H9 (cell line): ENCODE results near the gene DENND4A. TPM values are rescaled to one million over a fixed set of nuclear protein-coding genes. Genes with fewer than 3 reads are reported as not detected.

ENCODE experiments used
- DNase-seq: peaks from one replicate; pipeline ENCODE4 v3.0.0-alpha.2; 2017
- H2AFZ ChIP-seq: one replicate; pipeline ENCODE4 v1.6.1; 2013; ENCODE audit warnings: mild to moderate bottlenecking, low read length, control low read depth, moderate library complexity
- H2AK5ac ChIP-seq: 2 replicates; pipeline ENCODE4 v1.6.1; 2013; ENCODE audit warnings: low read length, control low read depth, mixed read lengths; ENCODE audit not compliant: insufficient read length
- H2BK120ac ChIP-seq: one replicate; pipeline ENCODE4 v1.6.1; 2013; ENCODE audit warnings: low read depth, mild to moderate bottlenecking, low read length, control low read depth, inconsistent platforms; ENCODE audit not compliant: poor library complexity, severe bottlenecking
- H2BK12ac ChIP-seq: 2 replicates; pipeline ENCODE4 v1.6.1; 2013; ENCODE audit warnings: low read length, control low read depth, mixed read lengths, low read depth; ENCODE audit not compliant: insufficient read length
- H2BK15ac ChIP-seq: 2 replicates; pipeline ENCODE4 v1.6.1; 2013; ENCODE audit warnings: low read depth, low read length, control low read depth
- H2BK20ac ChIP-seq: one replicate; pipeline ENCODE4 v1.6.1; 2013; ENCODE audit warnings: low read depth, mild to moderate bottlenecking, low read length, control low read depth, inconsistent platforms; ENCODE audit not compliant: poor library complexity, severe bottlenecking
- H2BK5ac ChIP-seq: 2 replicates; pipeline ENCODE4 v1.6.1; 2013; ENCODE audit warnings: low read length, control low read depth, mixed read lengths; ENCODE audit not compliant: insufficient read length
- H3K14ac ChIP-seq: 2 replicates; pipeline ENCODE4 v1.6.1; 2013; ENCODE audit warnings: low read length, control low read depth; ENCODE audit not compliant: insufficient read depth
- H3K18ac ChIP-seq: 2 replicates; pipeline ENCODE4 v1.6.1; 2013; ENCODE audit warnings: low read depth, mild to moderate bottlenecking, mixed read lengths, low read length, control low read depth; ENCODE audit not compliant: insufficient read length
- H3K23ac ChIP-seq: 2 replicates; pipeline ENCODE4 v1.6.1; 2013; ENCODE audit warnings: low read length, control low read depth, mixed read lengths, low read depth; ENCODE audit not compliant: insufficient read length
- H3K23me2 ChIP-seq: 2 replicates; pipeline ENCODE4 v1.6.1; 2013; ENCODE audit warnings: low read depth, mild to moderate bottlenecking, mixed read lengths, low read length, control low read depth; ENCODE audit not compliant: insufficient read length, poor library complexity, severe bottlenecking
- H3K27ac ChIP-seq: 2 replicates; pipeline ENCODE4 v1.5.1; 2013; ENCODE audit warnings: low read length, control low read depth, mixed read lengths, low read depth; ENCODE audit not compliant: insufficient read length
- H3K27me3 ChIP-seq: 2 replicates; pipeline ENCODE4 v1.6.1; 2013; ENCODE audit warnings: low read length, control low read depth, inconsistent platforms; ENCODE audit not compliant: insufficient read depth
- H3K4ac ChIP-seq: 2 replicates; pipeline ENCODE4 v1.6.1; 2013; ENCODE audit warnings: low read depth, mild to moderate bottlenecking, control low read depth, inconsistent platforms, low read length, moderate library complexity
- H3K4me1 ChIP-seq: 2 replicates; pipeline ENCODE4 v1.6.1; 2013; ENCODE audit warnings: low read length, control low read depth, inconsistent platforms; ENCODE audit not compliant: insufficient read depth
- H3K4me2 ChIP-seq: 2 replicates; pipeline ENCODE4 v1.6.1; 2013; ENCODE audit warnings: low read length, control low read depth, mixed read lengths; ENCODE audit not compliant: insufficient read length, insufficient read depth
- H3K56ac ChIP-seq: 2 replicates; pipeline ENCODE4 v1.6.1; 2013; ENCODE audit warnings: low read depth, mild to moderate bottlenecking, mixed read lengths, low read length, control low read depth; ENCODE audit not compliant: insufficient read length
- H3K79me1 ChIP-seq: 2 replicates; pipeline ENCODE4 v1.6.1; 2013; ENCODE audit warnings: low read depth, mild to moderate bottlenecking, moderate library complexity, low read length, control low read depth, inconsistent platforms; ENCODE audit not compliant: insufficient read depth, poor library complexity, severe bottlenecking
- H3K79me2 ChIP-seq: 2 replicates; pipeline ENCODE4 v1.6.1; 2013; ENCODE audit warnings: low read length, control low read depth, inconsistent platforms; ENCODE audit not compliant: insufficient read depth
- H3K9ac ChIP-seq: 2 replicates; pipeline ENCODE4 v1.6.1; 2013; ENCODE audit warnings: low read length, control low read depth, mixed read lengths; ENCODE audit not compliant: insufficient read length; ENCODE audit errors: extremely low read depth
- H3K9me3 ChIP-seq: one replicate; pipeline ENCODE4 v1.6.1; 2013; ENCODE audit warnings: low read depth, low read length, inconsistent platforms; ENCODE audit not compliant: control insufficient read depth
- H3T11ph ChIP-seq: one replicate; pipeline ENCODE4 v1.6.1; 2013; ENCODE audit warnings: mild to moderate bottlenecking, low read length, control low read depth, inconsistent platforms
- H4K20me1 ChIP-seq: one replicate; pipeline ENCODE4 v1.6.1; 2013; ENCODE audit not compliant: control insufficient read depth, insufficient read length, insufficient read depth
- H4K5ac ChIP-seq: 2 replicates; pipeline ENCODE4 v1.6.1; 2013; ENCODE audit warnings: low read depth, mild to moderate bottlenecking, mixed read lengths, low read length, control low read depth; ENCODE audit not compliant: insufficient read length
- H4K8ac ChIP-seq: replicated peaks from 2 replicates; pipeline ENCODE4 v1.6.1; 2013; ENCODE audit warnings: low read length, control low read depth, mixed read lengths, low read depth; ENCODE audit not compliant: insufficient read length
- H4K91ac ChIP-seq: 2 replicates; pipeline ENCODE4 v1.6.1; 2013; ENCODE audit warnings: low read depth, mild to moderate bottlenecking, moderate library complexity, mixed read lengths, low read length, control low read depth; ENCODE audit not compliant: insufficient read length
- H3K27ac Mint-ChIP-seq, 3 experiments: 2 replicates in 2 of 3; 3 replicates in 1 of 3; pipeline ENCODE4 v1.8.0; 2020 to 2021; ENCODE audit warnings: mixed read lengths in 3 of 3, mild to moderate bottlenecking in 1 of 3, moderate library complexity in 1 of 3
- H3K27me3 Mint-ChIP-seq: 2 replicates; pipeline ENCODE4 v1.8.0; 2021; ENCODE audit warnings: low read depth, mild to moderate bottlenecking, moderate library complexity, mixed read lengths
- H3K36me3 Mint-ChIP-seq, 3 experiments: 2 replicates in 2 of 3; 3 replicates in 1 of 3; pipeline ENCODE4 v1.8.0; 2020 to 2021; ENCODE audit warnings: low read depth in 3 of 3, mixed read lengths in 3 of 3; ENCODE audit not compliant: insufficient read depth in 1 of 3
- H3K4me1 Mint-ChIP-seq, 2 experiments: 2 replicates each; pipeline ENCODE4 v1.8.0; 2020; ENCODE audit warnings: mixed read lengths in 2 of 2
- H3K4me3 Mint-ChIP-seq, 2 experiments: 2 replicates in 1 of 2; 3 replicates in 1 of 2; pipeline ENCODE4 v1.8.0; 2020 to 2021; ENCODE audit warnings: mild to moderate bottlenecking in 2 of 2, mixed read lengths in 2 of 2, moderate library complexity in 1 of 2
- H3K9me3 Mint-ChIP-seq, 2 experiments: 2 replicates in 1 of 2; 3 replicates in 1 of 2; pipeline ENCODE4 v1.8.0; 2020; ENCODE audit warnings: mild to moderate bottlenecking in 2 of 2, mixed read lengths in 2 of 2, moderate library complexity in 1 of 2
- CTCF ChIP-seq: fragments of 200-600 bp; sonication (generic); conservative IDR thresholded peaks from 3 replicates; pipeline ENCODE4 v1.8.0; 2021; ENCODE audit warnings: antibody characterized with exemption, mild to moderate bottlenecking
- WGBS: extraction: QIAGEN DNeasy Blood & Tissue Kit; methylation state at CpG from one replicate; pipeline ENCODE4 v1.1.7; 2013; ENCODE audit warnings: missing lambda C conversion rate, low lambda C conversion rate, mixed read lengths; ENCODE audit not compliant: insufficient read length; ENCODE audit errors: extremely low coverage; 5-methylcytosine and 5-hydroxymethylcytosine counted together
- total RNA-seq: library from RNA; stranded (reverse); gene quantifications from 2 replicates; pipeline ENCODE4 v1.2.1, GENCODE V29; 2021

Gene DENND4A
- total RNA-seq, 1 experiment from 2014 or later, result 4.7 TPM

- Histone ChIP-seq H3K23ac (no peak overlapping the region), H2AFZ (no peak overlapping the region), H3K79me1 (no peaks in the 10 kb centered on the region), H2BK120ac (no peak overlapping the region), H2BK20ac (no peak overlapping the region), H3K27me3 (no peaks in the 10 kb centered on the region), H3T11ph (no peak overlapping the region), H3K27ac (no peak overlapping the region), H2BK12ac (no peak overlapping the region), H2BK5ac (no peak overlapping the region), H3K56ac (no peak overlapping the region), H2BK15ac (no peak overlapping the region), H3K14ac (no peak overlapping the region), H3K4ac (no peak overlapping the region), H2AK5ac (no peak overlapping the region), H3K4me2 (no peak overlapping the region), H4K20me1 (no peaks in the 10 kb centered on the region), H4K8ac (no peak overlapping the region), H3K9me3 (no peaks in the 10 kb centered on the region), H3K79me2 (no peaks in the 10 kb centered on the region), H3K23me2 (no peaks in the 10 kb centered on the region), H3K4me1 (no peaks in the 10 kb centered on the region), H4K91ac (no peak overlapping the region), H3K9ac (no peak overlapping the region), H3K18ac (no peak overlapping the region), H4K5ac (no peak overlapping the region)
- Mint-ChIP-seq H3K9me3 (no peaks in the 10 kb centered on the region), H3K4me1 (peaks cover 9 to 13% of the 10 kb centered on the region in 2 experiments), H3K36me3 (no peaks in the 10 kb centered on the region), H3K27me3 (no peaks in the 10 kb centered on the region), H3K27ac (no peak overlapping the region), H3K4me3 (no peak overlapping the region)
- no peak for DNase-seq
- TF ChIP-seq CTCF, result no peak
- WGBS, result no CpG with 5 or more reads among the region's 8 CpGs
Measured at GRCh38 chr15:65767895-65768294, 24.2 kb downstream of the DENND4A start.
